WTC11 (cell line): Measurements from ENCODE around the gene DYRK2.

ENCODE experiments used
- AFF4 ChIP-seq: sonication (generic); formaldehyde crosslinking; IDR thresholded peaks from 2 replicates; pipeline ENCODE4 v1.8.1; 2023; ENCODE audit warnings: mild to moderate bottlenecking, missing genetic modification reagents, borderline replicate concordance
- CBFB ChIP-seq: sonication (generic); formaldehyde crosslinking; IDR thresholded peaks from 2 replicates; pipeline ENCODE4 v1.8.1; 2022; ENCODE audit warnings: mild to moderate bottlenecking, low read depth, missing genetic modification reagents
- CREB1 ChIP-seq: sonication (generic); formaldehyde crosslinking; IDR thresholded peaks from 2 replicates; pipeline ENCODE4 v1.8.0; 2023; ENCODE audit warnings: mild to moderate bottlenecking, missing genetic modification reagents
- ELF4 ChIP-seq: sonication (generic); formaldehyde crosslinking; IDR thresholded peaks from 2 replicates; pipeline ENCODE4 v1.8.1; 2022; ENCODE audit warnings: low read depth, mild to moderate bottlenecking, moderate library complexity, missing genetic modification reagents
- EMX1 ChIP-seq: fragments of 250-450 bp; sonication (Bioruptor Pico); IDR thresholded peaks from 2 replicates; pipeline ENCODE4 v1.8.0; 2021; ENCODE audit warnings: mild to moderate bottlenecking
- ETV6 ChIP-seq: sonication (generic); formaldehyde crosslinking; IDR thresholded peaks from 2 replicates; pipeline ENCODE4 v1.8.1; 2022; ENCODE audit warnings: mild to moderate bottlenecking, missing genetic modification reagents
- FOXJ3 ChIP-seq: sonication (generic); formaldehyde crosslinking; IDR thresholded peaks from 2 replicates; pipeline ENCODE4 v1.9.0; 2021; ENCODE audit warnings: missing genetic modification reagents, mild to moderate bottlenecking, borderline replicate concordance
- TP53 ChIP-seq: sonication (generic); formaldehyde crosslinking; IDR thresholded peaks from 2 replicates; pipeline ENCODE4 v1.8.1; 2023; ENCODE audit warnings: mild to moderate bottlenecking, missing genetic modification reagents
- USF1 ChIP-seq: sonication (generic); formaldehyde crosslinking; IDR thresholded peaks from 2 replicates; pipeline ENCODE4 v1.8.0; 2022; ENCODE audit warnings: mild to moderate bottlenecking, missing genetic modification reagents
- ZNF138 ChIP-seq: sonication (generic); formaldehyde crosslinking; conservative IDR thresholded peaks from 2 replicates; pipeline ENCODE4 v1.8.1; 2022; ENCODE audit warnings: mild to moderate bottlenecking, moderate library complexity, missing genetic modification reagents
- ZNF671 ChIP-seq: fragments of 250-450 bp; sonication (Bioruptor Pico); IDR thresholded peaks from 2 replicates; pipeline ENCODE4 v1.8.0; 2021; ENCODE audit warnings: mild to moderate bottlenecking
- TF ChIP-seq, protein P1 (sequence below): fragments of 200-600 bp; IDR thresholded peaks from 2 replicates; pipeline ENCODE4 v1.8.0; 2022; ENCODE audit warnings: antibody characterized with exemption

- TF ChIP-seq, protein P1, sequence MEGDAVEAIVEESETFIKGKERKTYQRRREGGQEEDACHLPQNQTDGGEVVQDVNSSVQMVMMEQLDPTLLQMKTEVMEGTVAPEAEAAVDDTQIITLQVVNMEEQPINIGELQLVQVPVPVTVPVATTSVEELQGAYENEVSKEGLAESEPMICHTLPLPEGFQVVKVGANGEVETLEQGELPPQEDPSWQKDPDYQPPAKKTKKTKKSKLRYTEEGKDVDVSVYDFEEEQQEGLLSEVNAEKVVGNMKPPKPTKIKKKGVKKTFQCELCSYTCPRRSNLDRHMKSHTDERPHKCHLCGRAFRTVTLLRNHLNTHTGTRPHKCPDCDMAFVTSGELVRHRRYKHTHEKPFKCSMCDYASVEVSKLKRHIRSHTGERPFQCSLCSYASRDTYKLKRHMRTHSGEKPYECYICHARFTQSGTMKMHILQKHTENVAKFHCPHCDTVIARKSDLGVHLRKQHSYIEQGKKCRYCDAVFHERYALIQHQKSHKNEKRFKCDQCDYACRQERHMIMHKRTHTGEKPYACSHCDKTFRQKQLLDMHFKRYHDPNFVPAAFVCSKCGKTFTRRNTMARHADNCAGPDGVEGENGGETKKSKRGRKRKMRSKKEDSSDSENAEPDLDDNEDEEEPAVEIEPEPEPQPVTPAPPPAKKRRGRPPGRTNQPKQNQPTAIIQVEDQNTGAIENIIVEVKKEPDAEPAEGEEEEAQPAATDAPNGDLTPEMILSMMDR = no peak
- TF ChIP-seq ETV6 (CRISPR knock-in tag) (no peak), EMX1 (CRISPR knock-in tag) (no peak), CBFB (CRISPR knock-in tag) (no peak), FOXJ3 (CRISPR knock-in tag) (no peak), TP53 (CRISPR knock-in tag) (no peak), AFF4 (CRISPR knock-in tag) (no peak), ELF4 (CRISPR knock-in tag) (no peak), USF1 (CRISPR knock-in tag) (no peak), CREB1 (CRISPR knock-in tag) (no peak), ZNF671 (CRISPR knock-in tag) (no peak), ZNF138 (CRISPR knock-in tag) (no peak)
These were observed 28.1 kb downstream of the DYRK2 start for GRCh38 chr12:67676624-67677023.
